HepG2 (cell line): ENCODE measurements around the gene AUP1. TPM values are rescaled to one million over a fixed set of nuclear protein-coding genes. Genes with fewer than 3 reads are reported as not detected.

Experiments used
- CREM ChIP-seq, 2 experiments: sonication (generic) in 1 of 2; formaldehyde crosslinking in 1 of 2; IDR thresholded peaks; 2 replicates each; pipeline versions ENCODE4 v1.4.0 to v1.6.1; 2016 to 2020; ENCODE audit warnings: antibody characterized with exemption in 1 of 2, mild to moderate bottlenecking in 1 of 2, missing genetic modification reagents in 1 of 2
- HOXA5 ChIP-seq: sonication (generic); formaldehyde crosslinking; IDR thresholded peaks from 2 replicates; pipeline ENCODE4 v1.4.0; 2020; ENCODE audit warnings: missing genetic modification reagents
- MXD3 ChIP-seq: IDR thresholded peaks from 2 replicates; pipeline ENCODE4 v1.6.1; 2016; ENCODE audit warnings: mild to moderate bottlenecking, missing biosample characterization, missing genetic modification reagents
- POLR2AphosphoS5 ChIP-seq: IDR thresholded peaks from 2 replicates; pipeline ENCODE4 v1.6.1; 2012; ENCODE audit warnings: low read depth, low read length
- RARG ChIP-seq: sonication (generic); formaldehyde crosslinking; IDR thresholded peaks from 2 replicates; pipeline ENCODE4 v1.4.0; 2020; ENCODE audit warnings: low read depth, mild to moderate bottlenecking, missing genetic modification reagents
- RELA ChIP-seq: sonication (generic); formaldehyde crosslinking; IDR thresholded peaks from 2 replicates; pipeline ENCODE4 v1.4.0; 2020; ENCODE audit warnings: missing genetic modification reagents
- REPIN1 ChIP-seq: sonication (generic); formaldehyde crosslinking; IDR thresholded peaks from 2 replicates; pipeline ENCODE4 v1.8.0; 2022; ENCODE audit warnings: missing genetic modification reagents, low read depth, mild to moderate bottlenecking, borderline replicate concordance
- REST ChIP-seq, 2 experiments: IDR thresholded peaks; 2 replicates each; pipeline ENCODE4 v1.6.1; 2011 to 2012; ENCODE audit warnings: low read length in 2 of 2, borderline replicate concordance in 1 of 2, low read depth in 1 of 2, mild to moderate bottlenecking in 1 of 2, moderate library complexity in 1 of 2
- SALL1 ChIP-seq: sonication (generic); formaldehyde crosslinking; IDR thresholded peaks from 2 replicates; pipeline ENCODE4 v1.8.0; 2022; ENCODE audit warnings: mild to moderate bottlenecking, missing genetic modification reagents
- SNAI1 ChIP-seq: sonication (generic); formaldehyde crosslinking; IDR thresholded peaks from 2 replicates; pipeline ENCODE4 v1.5.0; 2020; ENCODE audit warnings: mild to moderate bottlenecking, missing genetic modification reagents, borderline replicate concordance
- STAG1 ChIP-seq: sonication (generic); formaldehyde crosslinking; IDR thresholded peaks from 2 replicates; pipeline ENCODE4 v1.4.0; 2020; ENCODE audit warnings: missing genetic modification reagents
- ZMYM2 ChIP-seq: sonication (generic); formaldehyde crosslinking; IDR thresholded peaks from 2 replicates; pipeline ENCODE4 v1.8.0; 2022; ENCODE audit warnings: mild to moderate bottlenecking, missing genetic modification reagents
- ZNF142 ChIP-seq: sonication (generic); formaldehyde crosslinking; IDR thresholded peaks from 2 replicates; pipeline ENCODE4 v1.4.0; 2020; ENCODE audit warnings: missing genetic modification reagents
- ZNF282 ChIP-seq: fragments of 450-650 bp; IDR thresholded peaks from 2 replicates; pipeline ENCODE4 v1.6.1; 2018; ENCODE audit not compliant: partially characterized antibody
- ZXDC ChIP-seq: sonication (generic); formaldehyde crosslinking; IDR thresholded peaks from 2 replicates; pipeline ENCODE4 v1.5.0; 2020; ENCODE audit warnings: mild to moderate bottlenecking, missing genetic modification reagents
- polyA plus RNA-seq, 8 experiments: library from polyadenylated mRNA; depleted of rRNA in 3 of 8; stranded (reverse) in 7 of 8; unstranded in 1 of 8; fragments of >200 nt; fragmentation: Illumina TruSeq in 4 of 8; extraction: Trizol in 4 of 8; gene quantifications; 2 replicates each; pipeline versions ENCODE4 v1.2.1 to v1.2.3, GENCODE V29; 2011 to 2016; ENCODE audit warnings: low read depth in 4 of 8, missing spikeins in 1 of 8, mixed read lengths in 1 of 8; ENCODE audit not compliant: insufficient read depth in 1 of 8
- total RNA-seq, 5 experiments: library from RNA; depleted of rRNA; stranded (reverse); fragments of >200 nt; fragmentation: Illumina TruSeq; extraction: Trizol; gene quantifications; 2 replicates each; pipeline ENCODE4 v1.2.3, GENCODE V29; 2016; ENCODE audit warnings: low read depth in 1 of 5

The AUP1 gene
- total and polyA plus RNA-seq, 2 of the 13 experiments (the other 11 are each of a cell fraction or from before 2014, with no cell fraction given), result 174 to 267 TPM

GRCh38 chr2:74503506-74504475, 25.7 kb downstream of the AUP1 start (continued):
- TF ChIP-seq ZXDC (no peak; the same call in 1 of the 2 replicates), REPIN1 (no peak), REST (IDR thresholded peaks at IDR 0.05; ENCODE audit: borderline replicate concordance in 1 of 2, low read depth in 1 of 2, low read length in 2 of 2) (no peak), RELA (CRISPR knock-in tag) (no peak), SNAI1 (CRISPR knock-in tag) (no peak), SALL1 (CRISPR knock-in tag) (peak; percentile 28), POLR2AphosphoS5 (peak; percentile 35; the same call in 1 of the 2 replicates), STAG1 (CRISPR knock-in tag) (no peak), ZNF282 (no peak), ZNF142 (no peak; the same call in 1 of the 2 replicates), HOXA5 (CRISPR knock-in tag) (no peak), MXD3 (CRISPR knock-in tag) (no peak), RARG (CRISPR knock-in tag) (no peak), CREM (IDR thresholded peaks at IDR 0.05) (no peak), CREM (CRISPR knock-in tag; IDR thresholded peaks at IDR 0.05) (no peak), ZMYM2 (CRISPR knock-in tag) (no peak)
